CD14-positive monocyte (primary cell): ENCODE results near the gene PDE6G. TPM values are rescaled to one million over a fixed set of nuclear protein-coding genes. Genes with fewer than 3 reads are reported as not detected.
"Not testable (repeated sequence)": the region's sequence is repeated elsewhere in the genome, so short reads cannot be mapped to it uniquely, and the experiment has no call there.

Experiments
- DNase-seq, 3 donors: peaks; one replicate each; pipeline ENCODE4 v3.0.0-alpha.2; 2011 to 2022
- H2AFZ ChIP-seq: 2 replicates; pipeline ENCODE4 v1.6.0; 2012; ENCODE audit warnings: mild to moderate bottlenecking, low read depth, low read length, inconsistent platforms; ENCODE audit not compliant: insufficient read depth, poor library complexity, severe bottlenecking
- H3K27ac ChIP-seq, 2 donors: 1 replicate in 1 of 2; 2 replicates in 1 of 2; pipeline ENCODE4 v1.5.1; 2012 to 2013; ENCODE audit warnings: low read length in 2 of 2, control low read depth in 1 of 2, inconsistent platforms in 1 of 2, low read depth in 1 of 2, mild to moderate bottlenecking in 1 of 2
- H3K27me3 ChIP-seq, 2 donors: one replicate each; pipeline versions ENCODE4 v1.6.0 to v1.6.1; 2011 to 2013; ENCODE audit warnings: low read length in 2 of 2; ENCODE audit not compliant: control insufficient read depth in 2 of 2, insufficient read depth in 2 of 2
- H3K36me3 ChIP-seq, 2 donors: replicated peaks in 1 of 2; 1 replicate in 1 of 2; 2 replicates in 1 of 2; pipeline versions ENCODE4 v1.5.1 to v1.6.1; 2012 to 2013; ENCODE audit warnings: low read length in 2 of 2, control low read depth in 1 of 2, inconsistent platforms in 1 of 2, mild to moderate bottlenecking in 1 of 2; ENCODE audit not compliant: insufficient read depth in 2 of 2, control insufficient read depth in 1 of 2
- H3K4me1 ChIP-seq, 2 donors: 1 replicate in 1 of 2; 2 replicates in 1 of 2; pipeline versions ENCODE4 v1.5.1 to v1.6.1; 2012 to 2013; ENCODE audit warnings: low read length in 2 of 2, control low read depth in 1 of 2, inconsistent platforms in 1 of 2, mild to moderate bottlenecking in 1 of 2, moderate library complexity in 1 of 2; ENCODE audit not compliant: insufficient read depth in 2 of 2, control insufficient read depth in 1 of 2
- H3K4me2 ChIP-seq: replicated peaks from 2 replicates; pipeline ENCODE3; 2012; ENCODE audit warnings: low read length, moderate library complexity, mild to moderate bottlenecking; ENCODE audit not compliant: poor library complexity, severe bottlenecking; ENCODE audit errors: extremely low read depth
- H3K4me3 ChIP-seq, 3 experiments: fragments of 200-600 bp in 1 of 3; sonication (generic) in 1 of 3; replicated peaks in 1 of 3; 1 replicate in 2 of 3; 2 replicates in 1 of 3; pipeline ENCODE4 v1.5.1; 2011 to 2013; ENCODE audit warnings: low read length in 3 of 3, mild to moderate bottlenecking in 3 of 3, control low read depth in 2 of 3, low read depth in 2 of 3, inconsistent platforms in 1 of 3, moderate library complexity in 1 of 3
- H3K79me2 ChIP-seq: 2 replicates; pipeline ENCODE4 v1.6.0; 2012; ENCODE audit warnings: mild to moderate bottlenecking, control low read depth, inconsistent platforms, low read length, moderate library complexity; ENCODE audit not compliant: insufficient read depth
- H3K9ac ChIP-seq: 2 replicates; pipeline ENCODE4 v1.6.0; 2017; ENCODE audit warnings: low read length, mild to moderate bottlenecking; ENCODE audit not compliant: insufficient read depth, poor library complexity, severe bottlenecking
- H3K9me3 ChIP-seq, 2 donors: replicated peaks in 1 of 2; 1 replicate in 1 of 2; 2 replicates in 1 of 2; pipeline versions ENCODE4 v1.5.1 to v1.6.1; 2012 to 2013; ENCODE audit warnings: low read length in 2 of 2, control low read depth in 1 of 2; ENCODE audit not compliant: control insufficient read depth in 1 of 2, insufficient read depth in 1 of 2
- H4K20me1 ChIP-seq: 2 replicates; pipeline ENCODE4 v1.6.0; 2012; ENCODE audit warnings: mild to moderate bottlenecking, low read length, control low read depth, moderate library complexity; ENCODE audit not compliant: insufficient read depth
- H3K27ac Mint-ChIP-seq, 7 donors: one replicate each; pipeline ENCODE4 v1.8.0; 2020; ENCODE audit warnings: mild to moderate bottlenecking in 7 of 7, mixed read lengths in 7 of 7, moderate library complexity in 6 of 7, inconsistent platforms in 2 of 7
- H3K27me3 Mint-ChIP-seq, 3 donors: one replicate each; pipeline ENCODE4 v1.8.0; 2021 to 2022; ENCODE audit warnings: low read depth in 3 of 3, mild to moderate bottlenecking in 3 of 3, mixed read lengths in 3 of 3, moderate library complexity in 3 of 3, inconsistent platforms in 1 of 3
- H3K36me3 Mint-ChIP-seq, 2 donors: one replicate each; pipeline ENCODE4 v1.8.0; 2020; ENCODE audit warnings: mixed read lengths in 2 of 2, inconsistent platforms in 1 of 2, mild to moderate bottlenecking in 1 of 2
- H3K4me1 Mint-ChIP-seq: one replicate; pipeline ENCODE4 v1.8.0; 2020; ENCODE audit warnings: mild to moderate bottlenecking, mixed read lengths
- H3K4me3 Mint-ChIP-seq, 2 donors: one replicate each; pipeline ENCODE4 v1.8.0; 2020; ENCODE audit warnings: mild to moderate bottlenecking in 2 of 2, mixed read lengths in 2 of 2, moderate library complexity in 1 of 2
- H3K9me3 Mint-ChIP-seq, 7 donors: one replicate each; pipeline ENCODE4 v1.8.0; 2020 to 2022; ENCODE audit warnings: mixed read lengths in 7 of 7, mild to moderate bottlenecking in 6 of 7, moderate library complexity in 6 of 7, inconsistent platforms in 2 of 7
- WGBS: methylation state at CpG from one replicate; pipeline ENCODE4 v1.1.5; 2013; ENCODE audit warnings: missing lambda C conversion rate; ENCODE audit not compliant: insufficient coverage; 5-methylcytosine and 5-hydroxymethylcytosine counted together
- intact Hi-C, 2 donors: fragments of 100-400 bp; cut with micrococcal nuclease; formaldehyde crosslinking; loops; one replicate each; pipeline versions ENCODE4 v1.15.0 to v1.15.1; 2023
- polyA plus RNA-seq, 3 donors: library from polyadenylated mRNA; depleted of rRNA in 1 of 3; unstranded in 2 of 3; stranded (reverse) in 1 of 3; fragments of 300-500 nt in 2 of 3; fragments of >200 nt in 1 of 3; fragmentation: Illumina TruSeq in 2 of 3; gene quantifications; 1 replicate in 2 of 3; 2 replicates in 1 of 3; pipeline ENCODE4 v1.2.3, GENCODE V29; 2012 to 2021
- TF ChIP-seq, protein P1 (sequence below): fragments of 200-600 bp; IDR thresholded peaks from one replicate; pipeline ENCODE4 v1.8.0; 2022; ENCODE audit warnings: antibody characterized with exemption, mild to moderate bottlenecking

Gene PDE6G
- polyA plus RNA-seq, 3 donors, result 8.9 to 12.0 (median 11.5) TPM

DNA sequence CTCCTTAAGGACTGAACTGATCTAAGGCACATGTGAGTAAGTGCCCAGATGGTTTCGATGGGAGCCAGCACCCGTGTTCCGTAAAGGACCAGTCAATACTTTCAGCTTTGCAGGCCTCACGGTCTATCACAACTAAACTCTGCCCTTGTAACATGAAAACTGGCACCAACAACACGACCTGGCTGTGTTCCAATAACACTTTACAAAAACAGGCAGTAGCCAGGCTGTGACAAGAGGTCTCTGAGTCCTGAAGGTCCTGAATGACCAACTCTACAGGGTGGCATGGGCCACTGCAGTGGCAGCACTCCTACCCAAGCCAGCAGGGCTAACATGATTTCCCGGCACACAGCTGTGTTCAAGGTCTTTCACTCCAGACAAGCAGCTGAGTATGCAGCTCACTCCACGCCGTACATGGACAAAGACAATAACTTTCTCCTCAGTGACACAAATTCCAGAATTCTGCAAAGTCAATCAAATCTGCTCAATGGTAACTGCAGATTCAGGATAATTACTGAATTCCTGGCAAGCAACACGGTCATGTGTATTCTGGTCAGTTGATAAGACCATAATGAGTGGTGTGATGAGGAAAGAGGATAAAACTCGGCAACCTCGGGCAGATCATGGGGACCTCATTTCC lies 34.7 kb downstream of the PDE6G start:
- TF ChIP-seq, protein P1, sequence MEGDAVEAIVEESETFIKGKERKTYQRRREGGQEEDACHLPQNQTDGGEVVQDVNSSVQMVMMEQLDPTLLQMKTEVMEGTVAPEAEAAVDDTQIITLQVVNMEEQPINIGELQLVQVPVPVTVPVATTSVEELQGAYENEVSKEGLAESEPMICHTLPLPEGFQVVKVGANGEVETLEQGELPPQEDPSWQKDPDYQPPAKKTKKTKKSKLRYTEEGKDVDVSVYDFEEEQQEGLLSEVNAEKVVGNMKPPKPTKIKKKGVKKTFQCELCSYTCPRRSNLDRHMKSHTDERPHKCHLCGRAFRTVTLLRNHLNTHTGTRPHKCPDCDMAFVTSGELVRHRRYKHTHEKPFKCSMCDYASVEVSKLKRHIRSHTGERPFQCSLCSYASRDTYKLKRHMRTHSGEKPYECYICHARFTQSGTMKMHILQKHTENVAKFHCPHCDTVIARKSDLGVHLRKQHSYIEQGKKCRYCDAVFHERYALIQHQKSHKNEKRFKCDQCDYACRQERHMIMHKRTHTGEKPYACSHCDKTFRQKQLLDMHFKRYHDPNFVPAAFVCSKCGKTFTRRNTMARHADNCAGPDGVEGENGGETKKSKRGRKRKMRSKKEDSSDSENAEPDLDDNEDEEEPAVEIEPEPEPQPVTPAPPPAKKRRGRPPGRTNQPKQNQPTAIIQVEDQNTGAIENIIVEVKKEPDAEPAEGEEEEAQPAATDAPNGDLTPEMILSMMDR, result no peak
- H3K36me3 ChIP-seq, result peaks cover 64 to 83% of the 10 kb centered on the region in 2 donors
- H3K79me2 ChIP-seq, result peaks cover 45% of the 10 kb centered on the region
- peaks cover 39% of the 10 kb centered on the region for H4K20me1 ChIP-seq
- intact Hi-C loops, result no loop called here
- no peak overlapping the region for H2AFZ ChIP-seq
- no peak overlapping the region for H3K9ac ChIP-seq
- peaks cover 63 to 93% of the 10 kb centered on the region in 2 donors for H3K36me3 Mint-ChIP-seq
- 98% methylated on average over 8 of the region's 11 CpGs for WGBS
- peaks cover 7% of the 10 kb centered on the region for H3K4me1 Mint-ChIP-seq
- H3K27ac ChIP-seq, result no peak overlapping the region
- no peaks in the 10 kb centered on the region for H3K4me1 ChIP-seq
- H3K27ac Mint-ChIP-seq, result peak overlapping the region in 1 of 7 donors; percentile 26
- no peaks in the 10 kb centered on the region for H3K27me3 ChIP-seq
- H3K4me3 ChIP-seq, result no peak overlapping the region
- H3K4me2 ChIP-seq, result no peak overlapping the region
- DNase-seq, result no peak
- H3K9me3 ChIP-seq, result no peaks in the 10 kb centered on the region
- H3K9me3 Mint-ChIP-seq, result peaks cover 0 to 3% (median 0%) of the 10 kb centered on the region in 7 donors
- H3K27me3 Mint-ChIP-seq, result peaks cover 0 to 1% (median 0%) of the 10 kb centered on the region in 3 donors
- no peak overlapping the region for H3K4me3 Mint-ChIP-seq

DNA sequence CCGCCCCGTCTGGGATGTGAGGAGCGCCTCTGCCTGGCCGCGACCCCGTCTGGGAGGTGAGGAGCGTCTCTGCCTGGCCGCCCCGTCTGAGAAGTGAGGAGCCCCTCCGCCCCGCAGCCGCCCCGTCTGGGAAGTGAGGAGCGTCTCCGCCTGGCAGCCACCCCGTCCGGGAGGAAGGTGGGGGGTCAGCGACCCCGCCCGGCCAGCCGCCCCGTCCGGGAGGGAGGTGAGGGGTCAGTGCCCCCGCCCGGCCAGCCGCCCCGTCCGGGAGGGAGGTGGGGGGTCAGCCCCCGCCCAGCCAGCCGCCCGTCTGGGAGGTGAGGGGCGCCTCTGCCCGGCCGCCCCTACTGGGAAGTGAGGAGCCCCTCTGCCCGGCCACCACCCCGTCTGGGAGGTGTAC lies 38.0 kb downstream of the PDE6G start:
- H3K4me1 Mint-ChIP-seq, H3K4me1 ChIP-seq, H3K27me3 Mint-ChIP-seq, H3K4me3 Mint-ChIP-seq, H2AFZ ChIP-seq, intact Hi-C loops, H3K27me3 ChIP-seq, H3K9me3 Mint-ChIP-seq, H3K27ac ChIP-seq, H3K4me2 ChIP-seq, H3K4me3 ChIP-seq, H3K9me3 ChIP-seq, H3K27ac Mint-ChIP-seq, DNase-seq, H3K9ac ChIP-seq: not testable (repeated sequence)
- H3K36me3 Mint-ChIP-seq, result peaks cover 59 to 93% of the 10 kb centered on the region in 2 donors
- peaks cover 58% of the 10 kb centered on the region for H3K79me2 ChIP-seq
- no CpG with 5 or more reads among the region's 36 CpGs for WGBS
- H4K20me1 ChIP-seq, result peaks cover 54% of the 10 kb centered on the region
- H3K36me3 ChIP-seq, result peaks cover 53 to 80% of the 10 kb centered on the region in 2 donors
